A673 (cell line): ENCODE results near the gene GPR160. TPM values are rescaled to one million over a fixed set of nuclear protein-coding genes. Genes with fewer than 3 reads are reported as not detected.

Source experiments
- BruUV-seq: library from RNA; stranded (reverse); fragments of 400-500 nt; replicated peaks from 2 replicates; lab custom pipeline; 2021; lab: Mats Ljungman, UMichigan
- CTCF ChIA-PET: fragments of 300-600 bp; sonication (Branson Sonifier 250); formaldehyde crosslinking; loops from one replicate; lab custom pipeline; 2022; ENCODE audit warnings: antibody characterized with exemption; lab: Charles Lee
- POLR2A ChIA-PET: fragments of 300-600 bp; sonication (Branson Sonifier 250); formaldehyde crosslinking; loops from one replicate; lab custom pipeline; 2022; ENCODE audit warnings: antibody characterized with exemption; ENCODE audit not compliant: low non-redundant PET; lab: Charles Lee
- DNase-seq: peaks from one replicate; pipeline ENCODE4 v3.0.0-alpha.2; 2015; ENCODE audit warnings: low spot score
- H3K27ac ChIP-seq: fragments of 200-600 bp; sonication (generic); 2 replicates; pipeline ENCODE4 v1.5.1; 2016; ENCODE audit warnings: mixed run types, low read depth, mild to moderate bottlenecking, mixed read lengths, antibody characterized with exemption, low read length; ENCODE audit not compliant: poor library complexity, severe bottlenecking
- H3K27me3 ChIP-seq: fragments of 200-600 bp; sonication (generic); replicated peaks from 2 replicates; pipeline ENCODE4 v1.6.1; 2017; ENCODE audit warnings: mixed run types, low read depth, mild to moderate bottlenecking, mixed read lengths, antibody characterized with exemption, low read length; ENCODE audit not compliant: insufficient read depth, poor library complexity
- H3K36me3 ChIP-seq: fragments of 200-600 bp; sonication (generic); 2 replicates; pipeline ENCODE4 v1.6.1; 2016; ENCODE audit warnings: mixed run types, mild to moderate bottlenecking, mixed read lengths, antibody characterized with exemption, low read length; ENCODE audit not compliant: insufficient read depth, poor library complexity, severe bottlenecking
- H3K4me1 ChIP-seq: fragments of 200-600 bp; sonication (generic); 2 replicates; pipeline ENCODE4 v1.6.1; 2017; ENCODE audit warnings: mixed run types, mild to moderate bottlenecking, mixed read lengths, antibody characterized with exemption, low read length; ENCODE audit not compliant: insufficient read depth, poor library complexity, severe bottlenecking
- H3K4me3 ChIP-seq: fragments of 200-600 bp; sonication (generic); 2 replicates; pipeline ENCODE4 v1.5.1; 2016; ENCODE audit warnings: low read depth, mixed run types, mild to moderate bottlenecking, mixed read lengths, low read length; ENCODE audit not compliant: poor library complexity, severe bottlenecking
- H3K9me3 ChIP-seq: fragments of 200-600 bp; sonication (generic); 2 replicates; pipeline ENCODE4 v1.6.1; 2016; ENCODE audit warnings: mixed run types, low read depth, mild to moderate bottlenecking, mixed read lengths, antibody characterized with exemption, low read length; ENCODE audit not compliant: poor library complexity, severe bottlenecking
- EZH2 ChIP-seq: fragments of 200-600 bp; sonication (generic); IDR thresholded peaks from 2 replicates; pipeline ENCODE4 v1.6.1; 2017; ENCODE audit warnings: borderline replicate concordance, low read depth, mild to moderate bottlenecking, mixed read lengths, antibody characterized with exemption, low read length; ENCODE audit not compliant: poor library complexity, severe bottlenecking
- intact Hi-C: fragments of 100-400 bp; cut with micrococcal nuclease; formaldehyde crosslinking; loops from one replicate; pipeline ENCODE4 v1.10.0; 2022; ENCODE audit not compliant: unreplicated experiment
- total RNA-seq: library from RNA; stranded (reverse); gene quantifications from 2 replicates; pipeline ENCODE4 v1.2.3, GENCODE V29; 2021
- TF ChIP-seq, protein P1 (sequence below): fragments of 300-800, 200-600 bp; sonication (generic); conservative IDR thresholded peaks from 2 replicates; pipeline ENCODE4 v1.5.1; 2017; ENCODE audit warnings: low read depth, mild to moderate bottlenecking, antibody characterized with exemption, low read length, moderate library complexity, mixed read lengths

The GPR160 gene
- total RNA-seq, 1 experiment from 2014 or later = 11.2 TPM

DNA sequence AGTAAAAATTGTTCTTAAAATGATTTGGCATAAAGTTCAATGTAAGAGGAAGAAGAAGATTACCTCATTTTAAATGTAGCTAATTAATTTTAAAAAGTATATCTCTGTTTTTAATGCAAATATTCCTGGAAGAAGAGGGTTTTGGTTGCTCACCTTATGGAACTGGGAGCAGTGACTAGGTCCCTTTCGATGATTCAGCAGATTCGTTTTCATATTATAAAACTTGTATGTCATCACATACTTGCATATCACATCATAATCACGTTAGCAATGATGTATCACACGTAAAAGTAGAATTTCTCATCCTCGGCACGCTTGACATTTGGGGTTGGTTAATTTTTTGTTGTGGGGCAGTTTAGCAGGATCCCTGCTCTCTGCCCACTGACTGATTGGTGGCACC, 47.6 kb downstream of the GPR160 start:
- POLR2A ChIA-PET = no interaction called here
- peaks cover 22% of the 10 kb centered on the region for H3K36me3 ChIP-seq

DNA sequence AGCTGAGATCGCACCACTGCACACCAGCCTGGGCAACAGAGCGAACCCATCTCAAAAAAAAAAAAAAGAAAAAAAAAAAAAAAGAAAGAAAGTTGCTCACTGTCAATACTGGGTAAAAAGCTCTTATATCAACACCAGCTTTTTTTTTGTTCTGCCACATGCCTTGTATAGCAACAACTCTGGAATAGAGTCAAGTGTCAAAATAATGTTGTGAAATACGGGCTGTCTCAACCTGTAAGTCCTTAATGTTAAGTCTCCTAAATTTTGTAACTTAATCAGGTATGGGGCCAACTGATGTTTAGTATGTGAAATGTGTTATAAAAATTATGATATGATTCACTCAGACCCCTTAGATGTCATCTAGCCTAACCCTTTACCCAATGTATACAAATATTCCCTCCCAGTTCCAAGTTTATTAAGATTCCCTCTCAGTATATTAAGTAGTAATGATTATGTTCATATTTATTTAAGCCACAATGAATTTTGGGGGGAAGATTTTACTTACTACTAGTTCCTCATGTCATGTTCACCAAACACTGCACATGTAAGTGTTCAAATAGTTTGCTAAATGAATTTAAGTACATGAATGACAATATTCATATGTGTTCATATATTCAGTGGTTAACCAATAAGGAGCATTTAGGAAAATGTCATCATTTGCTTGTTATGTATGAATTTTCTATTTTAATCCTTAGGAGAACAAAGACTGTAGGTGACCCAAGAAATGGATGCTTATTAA, 52.2 kb downstream of the GPR160 start:
- no peak for TF ChIP-seq EZH2
- TF ChIP-seq, protein P1, sequence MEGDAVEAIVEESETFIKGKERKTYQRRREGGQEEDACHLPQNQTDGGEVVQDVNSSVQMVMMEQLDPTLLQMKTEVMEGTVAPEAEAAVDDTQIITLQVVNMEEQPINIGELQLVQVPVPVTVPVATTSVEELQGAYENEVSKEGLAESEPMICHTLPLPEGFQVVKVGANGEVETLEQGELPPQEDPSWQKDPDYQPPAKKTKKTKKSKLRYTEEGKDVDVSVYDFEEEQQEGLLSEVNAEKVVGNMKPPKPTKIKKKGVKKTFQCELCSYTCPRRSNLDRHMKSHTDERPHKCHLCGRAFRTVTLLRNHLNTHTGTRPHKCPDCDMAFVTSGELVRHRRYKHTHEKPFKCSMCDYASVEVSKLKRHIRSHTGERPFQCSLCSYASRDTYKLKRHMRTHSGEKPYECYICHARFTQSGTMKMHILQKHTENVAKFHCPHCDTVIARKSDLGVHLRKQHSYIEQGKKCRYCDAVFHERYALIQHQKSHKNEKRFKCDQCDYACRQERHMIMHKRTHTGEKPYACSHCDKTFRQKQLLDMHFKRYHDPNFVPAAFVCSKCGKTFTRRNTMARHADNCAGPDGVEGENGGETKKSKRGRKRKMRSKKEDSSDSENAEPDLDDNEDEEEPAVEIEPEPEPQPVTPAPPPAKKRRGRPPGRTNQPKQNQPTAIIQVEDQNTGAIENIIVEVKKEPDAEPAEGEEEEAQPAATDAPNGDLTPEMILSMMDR = no peak
- DNase-seq = no peak
- H3K9me3 ChIP-seq = no peaks in the 10 kb centered on the region
- no TSS peak for BruUV-seq
- no peaks in the 10 kb centered on the region for H3K4me1 ChIP-seq
- no peaks in the 10 kb centered on the region for H3K27me3 ChIP-seq
- ChIA-PET CTCF (no interaction called here), POLR2A (no interaction called here)
- H3K36me3 ChIP-seq = peaks cover 37% of the 10 kb centered on the region
- intact Hi-C loops = no loop called here
- no peak overlapping the region for H3K4me3 ChIP-seq
- no peak overlapping the region for H3K27ac ChIP-seq

More for the DNA sequence above, 47.6 kb downstream of the GPR160 start:
- intact Hi-C loops = no loop called here
- TF ChIP-seq, protein P1 = no peak
- TF ChIP-seq EZH2 = no peak
- Histone ChIP-seq H3K4me3 (no peak overlapping the region), H3K27ac (no peak overlapping the region), H3K4me1 (no peaks in the 10 kb centered on the region), H3K27me3 (no peaks in the 10 kb centered on the region), H3K9me3 (no peaks in the 10 kb centered on the region)
- no peak for DNase-seq
- no TSS peak for BruUV-seq
- CTCF ChIA-PET = no interaction called here

DNA sequence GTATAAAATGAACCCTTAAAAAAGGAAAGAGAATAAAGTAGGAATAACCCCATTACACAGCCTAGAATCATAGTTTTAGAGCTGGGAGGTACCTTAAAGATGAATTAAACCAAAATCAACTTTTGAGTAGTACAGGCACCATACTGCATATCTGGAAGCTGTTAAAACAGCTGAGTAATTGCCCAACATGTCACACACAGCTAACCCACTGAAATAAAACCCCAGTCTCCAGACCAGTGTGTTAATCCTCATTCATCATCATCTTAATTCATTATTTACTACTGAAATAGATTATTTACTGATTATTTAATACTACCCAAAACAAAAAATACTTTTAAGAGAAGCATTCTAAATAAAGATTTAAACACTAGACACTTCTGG, 52.8 kb downstream of the GPR160 start:
- Histone ChIP-seq H3K4me3 (no peak overlapping the region), H3K4me1 (no peaks in the 10 kb centered on the region), H3K27me3 (no peaks in the 10 kb centered on the region), H3K9me3 (no peaks in the 10 kb centered on the region), H3K27ac (no peak overlapping the region), H3K36me3 (peaks cover 42% of the 10 kb centered on the region)
- ChIA-PET CTCF (no interaction called here), POLR2A (no interaction called here)
- no peak for TF ChIP-seq EZH2
- TF ChIP-seq, protein P1 = no peak
- no TSS peak for BruUV-seq
- intact Hi-C loops = no loop called here
- no peak for DNase-seq
